Measurements from ENCODE around the gene DGKD. TPM values are rescaled to one million over a fixed set of nuclear protein-coding genes. Genes with fewer than 3 reads are reported as not detected.

Gene DGKD
- polyA plus RNA-seq, 1 experiment = 10.8 TPM

DNA sequence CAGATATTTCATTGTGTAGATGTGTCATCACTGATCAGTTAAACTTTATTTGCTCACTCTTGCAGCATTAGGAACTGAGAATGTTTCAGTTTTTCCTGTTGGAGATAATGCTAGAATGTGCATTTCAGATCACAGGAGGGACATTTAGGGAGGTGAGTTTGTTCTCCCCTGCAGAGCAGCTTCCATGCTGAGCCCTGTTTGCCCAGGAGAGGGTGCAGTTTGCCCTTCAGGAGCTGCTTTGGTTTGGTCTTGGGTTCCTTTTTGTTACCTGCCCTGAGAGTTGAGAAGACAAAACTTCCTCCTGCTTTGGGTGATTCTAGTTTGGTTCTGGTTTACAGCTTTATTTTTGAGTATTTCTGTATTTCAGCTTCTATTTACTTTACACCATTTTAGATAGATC is 49.9 kb downstream of the DGKD start:
- H3K4me3 ChIP-seq (ENCODE audit: low read depth, low read length) = no peak overlapping the region
- no peak overlapping the region for H3K27ac ChIP-seq (ENCODE audit: low read depth, low read length)
- ChIA-PET POLR2A (no interaction called here), CTCF (interaction anchor here (0.5 to 6.8 kb wide), 12 partner anchors 9 to 544 kb away, joined by 3 to 66 read pairs (median 5); no protein-coding TSS in a partner anchor)
- TF ChIP-seq, protein P1, sequence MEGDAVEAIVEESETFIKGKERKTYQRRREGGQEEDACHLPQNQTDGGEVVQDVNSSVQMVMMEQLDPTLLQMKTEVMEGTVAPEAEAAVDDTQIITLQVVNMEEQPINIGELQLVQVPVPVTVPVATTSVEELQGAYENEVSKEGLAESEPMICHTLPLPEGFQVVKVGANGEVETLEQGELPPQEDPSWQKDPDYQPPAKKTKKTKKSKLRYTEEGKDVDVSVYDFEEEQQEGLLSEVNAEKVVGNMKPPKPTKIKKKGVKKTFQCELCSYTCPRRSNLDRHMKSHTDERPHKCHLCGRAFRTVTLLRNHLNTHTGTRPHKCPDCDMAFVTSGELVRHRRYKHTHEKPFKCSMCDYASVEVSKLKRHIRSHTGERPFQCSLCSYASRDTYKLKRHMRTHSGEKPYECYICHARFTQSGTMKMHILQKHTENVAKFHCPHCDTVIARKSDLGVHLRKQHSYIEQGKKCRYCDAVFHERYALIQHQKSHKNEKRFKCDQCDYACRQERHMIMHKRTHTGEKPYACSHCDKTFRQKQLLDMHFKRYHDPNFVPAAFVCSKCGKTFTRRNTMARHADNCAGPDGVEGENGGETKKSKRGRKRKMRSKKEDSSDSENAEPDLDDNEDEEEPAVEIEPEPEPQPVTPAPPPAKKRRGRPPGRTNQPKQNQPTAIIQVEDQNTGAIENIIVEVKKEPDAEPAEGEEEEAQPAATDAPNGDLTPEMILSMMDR (IDR thresholded peaks at IDR 0.05; ENCODE audit: low read depth, low read length) = peak; percentile 74
- H3K9me3 ChIP-seq (ENCODE audit: control insufficient read depth, insufficient read depth, low read length) = no peaks in the 10 kb centered on the region
- DNase-seq (ENCODE audit: low read depth, low spot score) = no peak
- no peaks in the 10 kb centered on the region for H3K27me3 ChIP-seq (ENCODE audit: control insufficient read depth, insufficient read depth, low read length)

DNA sequence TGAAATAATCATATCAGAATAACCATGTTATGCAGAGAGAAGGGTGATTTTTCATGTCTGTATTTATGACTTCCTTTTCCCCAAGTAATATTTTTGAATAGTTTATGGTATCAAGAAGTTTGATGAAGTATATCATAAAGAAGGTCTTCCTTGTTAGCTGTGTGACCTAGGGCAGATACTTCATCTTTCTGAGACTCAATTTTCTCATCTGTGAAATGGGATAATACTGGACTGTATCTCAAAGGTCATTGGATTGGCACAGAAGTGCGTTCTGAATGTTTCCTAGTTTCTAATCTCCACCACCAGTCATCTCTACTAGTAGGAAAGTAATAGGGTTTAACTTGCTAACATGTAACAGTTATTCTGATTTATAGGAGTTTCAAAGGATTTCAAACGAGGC is 52.6 kb downstream of the DGKD start:
- Histone ChIP-seq H3K27ac (ENCODE audit: low read depth, low read length) (no peak overlapping the region), H3K27me3 (ENCODE audit: control insufficient read depth, insufficient read depth, low read length) (no peaks in the 10 kb centered on the region), H3K9me3 (ENCODE audit: control insufficient read depth, insufficient read depth, low read length) (peaks cover 3% of the 10 kb centered on the region; the same call in 1 of the 2 replicates), H3K4me3 (ENCODE audit: low read depth, low read length) (no peak overlapping the region)
- ChIA-PET POLR2A (interaction anchor here (1.0 kb wide), 1 partner anchor 19 kb away, joined by 4 read pairs; no protein-coding TSS in a partner anchor), CTCF (interaction anchor here (1.1 to 6.8 kb wide), 2 partner anchors 20 to 37 kb away, joined by 3 to 66 read pairs; no protein-coding TSS in a partner anchor)
- TF ChIP-seq, protein P1 (IDR thresholded peaks at IDR 0.05; ENCODE audit: low read depth, low read length) = no peak
- no peak for DNase-seq (ENCODE audit: low read depth, low spot score)

DNA sequence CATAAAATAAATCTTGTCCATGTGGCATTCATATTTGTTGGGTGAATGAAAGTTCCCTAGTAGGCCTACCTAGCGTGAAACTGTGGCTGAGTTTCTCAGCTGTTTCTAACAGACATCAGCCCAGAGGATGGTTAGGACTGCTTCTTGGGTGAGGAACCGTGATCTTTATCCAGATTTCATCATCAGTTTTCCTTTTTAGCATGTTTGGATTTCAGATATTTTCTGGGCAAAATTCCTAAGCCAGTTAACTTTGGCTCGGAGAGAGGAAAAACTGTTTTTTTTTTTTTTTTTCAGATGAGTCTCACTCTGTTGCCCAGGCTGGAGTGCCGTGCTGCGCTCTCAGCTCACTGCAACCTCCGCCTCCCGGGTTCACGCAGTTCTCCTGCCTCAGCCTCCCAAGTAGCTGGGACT is 53.5 kb downstream of the DGKD start:
- Histone ChIP-seq H3K9me3 (ENCODE audit: control insufficient read depth, insufficient read depth, low read length) (peaks cover 3% of the 10 kb centered on the region; the same call in 1 of the 2 replicates), H3K27me3 (ENCODE audit: control insufficient read depth, insufficient read depth, low read length) (no peaks in the 10 kb centered on the region), H3K27ac (ENCODE audit: low read depth, low read length) (peak overlapping the region; percentile 31), H3K4me3 (ENCODE audit: low read depth, low read length) (no peak overlapping the region)
- no peak for DNase-seq (ENCODE audit: low read depth, low spot score)
- CTCF ChIA-PET = interaction anchor here (1.1 to 6.8 kb wide), 2 partner anchors 20 to 36 kb away, joined by 3 to 66 read pairs; no protein-coding TSS in a partner anchor
- TF ChIP-seq, protein P1 (IDR thresholded peaks at IDR 0.05; ENCODE audit: low read depth, low read length) = no peak
- POLR2A ChIA-PET = interaction anchor here (0.7 to 1.0 kb wide), 3 partner anchors 20 to 766 kb away, joined by 3 to 4 read pairs (median 3); no protein-coding TSS in a partner anchor

DNA sequence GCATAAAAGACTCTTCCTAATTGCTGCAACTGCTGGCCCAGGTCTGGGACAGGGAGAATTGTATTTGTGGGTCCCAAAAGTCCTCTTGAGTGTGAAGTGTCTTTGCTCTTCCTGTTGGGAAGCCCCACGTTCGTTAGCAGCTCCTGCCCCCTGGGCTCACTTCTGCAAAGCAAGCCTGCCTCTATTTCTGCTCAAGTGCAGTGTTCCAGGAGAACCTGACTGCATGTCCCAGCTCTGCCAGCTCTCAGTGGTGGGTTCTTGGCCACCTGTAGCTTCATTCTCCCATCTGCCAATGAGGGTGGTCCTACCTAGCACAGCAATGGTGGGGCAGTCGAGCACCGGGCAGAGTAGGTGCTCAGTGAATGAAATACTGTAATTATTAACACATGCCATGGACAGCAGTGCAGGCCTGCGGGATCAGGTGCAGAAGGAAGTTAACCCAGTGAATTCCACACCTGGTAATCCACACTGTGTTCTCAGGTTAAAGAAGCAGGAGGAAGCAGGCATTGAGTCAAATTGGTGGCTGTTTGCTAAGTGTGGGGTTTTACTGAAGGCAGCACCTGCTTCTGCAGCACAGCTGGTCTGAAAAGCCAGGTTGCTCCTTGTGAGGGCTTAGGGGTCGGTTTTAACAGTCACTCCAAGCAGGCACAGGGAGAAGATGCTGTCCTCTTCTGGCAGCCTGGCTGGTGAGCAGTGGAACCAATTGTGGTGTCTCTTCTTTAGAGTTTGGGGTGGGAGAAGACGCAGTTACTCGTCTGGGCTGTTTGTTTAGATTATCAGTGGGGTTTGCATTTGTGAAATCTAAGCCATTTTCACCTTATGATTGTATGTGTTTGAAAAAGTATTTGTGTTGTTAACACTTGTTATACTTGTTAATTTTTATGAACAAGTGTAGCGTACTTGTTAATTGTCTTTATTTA is 54.3 kb downstream of the DGKD start:
- Histone ChIP-seq H3K9me3 (ENCODE audit: control insufficient read depth, insufficient read depth, low read length) (peaks cover 5% of the 10 kb centered on the region; the same call in 1 of the 2 replicates), H3K4me3 (ENCODE audit: low read depth, low read length) (no peak overlapping the region), H3K27me3 (ENCODE audit: control insufficient read depth, insufficient read depth, low read length) (no peaks in the 10 kb centered on the region), H3K27ac (ENCODE audit: low read depth, low read length) (no peak overlapping the region)
- DNase-seq (ENCODE audit: low read depth, low spot score) = no peak
- TF ChIP-seq, protein P1 (IDR thresholded peaks at IDR 0.05; ENCODE audit: low read depth, low read length) = no peak
- ChIA-PET POLR2A (interaction anchor here (0.7 kb wide), 1 partner anchor 767 kb away, joined by 3 read pairs; no protein-coding TSS in a partner anchor), CTCF (interaction anchor here (6.8 kb wide), 1 partner anchor 35 kb away, joined by 66 read pairs; no protein-coding TSS in a partner anchor)

Data from AG04450 (cell line).